Endothelial cell of umbilical vein (primary cell): ENCODE data around the gene TPM4. TPM values are rescaled to one million over a fixed set of nuclear protein-coding genes. Genes with fewer than 3 reads are reported as not detected.

Source experiments
- BruUV-seq: library from RNA; stranded (reverse); fragments of 400-500 nt; replicated peaks from 2 replicates; lab custom pipeline; 2021; lab: Mats Ljungman, UMichigan
- CTCF ChIA-PET: fragments of 300-600, 350-600 bp; sonication (Branson Sonifier 250); formaldehyde crosslinking; loops from one replicate; lab custom pipeline; 2021; ENCODE audit warnings: antibody characterized with exemption, inconsistent platforms; lab: Charles Lee
- POLR2A ChIA-PET: fragments of 300-600, 350-600 bp; sonication (Branson Sonifier 250); formaldehyde crosslinking; loops from one replicate; lab custom pipeline; 2021; ENCODE audit warnings: antibody characterized with exemption, inconsistent platforms; lab: Charles Lee
- DNase-seq: peaks from one replicate; pipeline ENCODE4 v3.0.0-alpha.2; 2011; ENCODE audit warnings: low read depth, low spot score
- FAIRE-seq: peaks from 2 replicates; lab custom pipeline; 2011; peaks lifted over from hg19 to GRCh38; lab: Jason Lieb, UNC
- H2AFZ ChIP-seq: 2 replicates; pipeline ENCODE4 v1.6.0; 2012; ENCODE audit warnings: low read depth, low read length, control low read depth, inconsistent platforms
- H3K27ac ChIP-seq: 2 replicates; pipeline ENCODE4 v1.5.1; 2011; ENCODE audit warnings: low read depth, mild to moderate bottlenecking, control low read depth, low read length, moderate library complexity; ENCODE audit not compliant: insufficient read depth
- H3K27me3 ChIP-seq, 2 experiments: 2 replicates each; pipeline versions ENCODE4 v1.6.0 to v1.6.1; 2011; ENCODE audit warnings: low read length in 2 of 2, mixed read lengths in 1 of 2; ENCODE audit not compliant: control insufficient read depth in 2 of 2, insufficient read depth in 2 of 2
- H3K36me3 ChIP-seq, 2 experiments: 2 replicates in 1 of 2; 3 replicates in 1 of 2; pipeline ENCODE4 v1.5.1; 2011; ENCODE audit warnings: low read length in 2 of 2, mild to moderate bottlenecking in 1 of 2, moderate library complexity in 1 of 2; ENCODE audit not compliant: control insufficient read depth in 2 of 2, insufficient read depth in 2 of 2; ENCODE audit errors: extremely low read depth in 1 of 2
- H3K4me1 ChIP-seq: 3 replicates; pipeline ENCODE4 v1.5.1; 2011; ENCODE audit warnings: mild to moderate bottlenecking, low read length; ENCODE audit not compliant: control insufficient read depth, insufficient read depth; ENCODE audit errors: extremely low read depth
- H3K4me2 ChIP-seq: 2 replicates; pipeline ENCODE4 v1.6.1; 2011; ENCODE audit warnings: low read length, control low read depth, mixed read lengths; ENCODE audit not compliant: insufficient read depth
- H3K4me3 ChIP-seq, 3 experiments: fragments of 200-600 bp in 1 of 3; sonication (generic), shearing (Covaris generic) in 1 of 3; replicated peaks in 1 of 3; 2 replicates each; pipeline ENCODE4 v1.5.1; 2011 to 2016; ENCODE audit warnings: control low read depth in 3 of 3, low read length in 3 of 3, mild to moderate bottlenecking in 2 of 3, inconsistent platforms in 1 of 3, low read depth in 1 of 3, moderate library complexity in 1 of 3; ENCODE audit not compliant: insufficient read depth in 1 of 3
- H3K79me2 ChIP-seq: 2 replicates; pipeline ENCODE4 v1.6.0; 2012; ENCODE audit warnings: low read length, inconsistent platforms; ENCODE audit not compliant: control insufficient read depth, insufficient read depth
- H3K9ac ChIP-seq: replicated peaks from 2 replicates; pipeline ENCODE3; 2011; ENCODE audit warnings: low read length, control low read depth; ENCODE audit not compliant: insufficient read depth; ENCODE audit errors: extremely low read depth
- H3K9me1 ChIP-seq: replicated peaks from 3 replicates; pipeline ENCODE4 v1.6.0; 2011; ENCODE audit warnings: mild to moderate bottlenecking, low read length; ENCODE audit not compliant: control insufficient read depth, insufficient read depth; ENCODE audit errors: extremely low read depth
- H3K9me3 ChIP-seq: replicated peaks from 2 replicates; pipeline ENCODE4 v1.5.1; 2012; ENCODE audit warnings: low read length, inconsistent platforms; ENCODE audit not compliant: control insufficient read depth, insufficient read depth
- H4K20me1 ChIP-seq: replicated peaks from 2 replicates; pipeline ENCODE3; 2011; ENCODE audit warnings: mild to moderate bottlenecking, low read length; ENCODE audit not compliant: control insufficient read depth, insufficient read depth; ENCODE audit errors: extremely low read depth
- EZH2 ChIP-seq: IDR thresholded peaks from 2 replicates; pipeline ENCODE4 v1.6.1; 2012; ENCODE audit warnings: borderline replicate concordance, low read depth, mild to moderate bottlenecking, moderate library complexity, low read length, inconsistent platforms; ENCODE audit not compliant: severe bottlenecking
- FOS ChIP-seq: IDR thresholded peaks from 2 replicates; pipeline ENCODE4 v1.6.1; 2011; ENCODE audit warnings: mild to moderate bottlenecking, low read length, moderate library complexity, borderline replicate concordance; ENCODE audit not compliant: insufficient read depth
- GATA2 ChIP-seq: IDR thresholded peaks from 2 replicates; pipeline ENCODE4 v1.7.0; 2011; ENCODE audit warnings: low read depth, mild to moderate bottlenecking, moderate library complexity, mixed read lengths, low read length; ENCODE audit not compliant: insufficient read length, insufficient read depth
- JUN ChIP-seq: IDR thresholded peaks from 2 replicates; pipeline ENCODE4 v1.6.1; 2011; ENCODE audit warnings: borderline replicate concordance, low read depth; ENCODE audit not compliant: insufficient read length, insufficient read depth
- MYC ChIP-seq: IDR thresholded peaks from one replicate; pipeline ENCODE4 v1.6.1; 2011; ENCODE audit warnings: mild to moderate bottlenecking, low read depth, low read length
- POLR2A ChIP-seq: IDR thresholded peaks from 2 replicates; pipeline ENCODE4 v1.6.1; 2012; ENCODE audit warnings: low read depth, mild to moderate bottlenecking, control low read depth, low read length
- POLR2AphosphoS5 ChIP-seq: IDR thresholded peaks from 2 replicates; pipeline ENCODE4 v1.6.1; 2012; ENCODE audit warnings: low read depth, mild to moderate bottlenecking, control low read depth, low read length, moderate library complexity; ENCODE audit not compliant: insufficient read depth
- dilution Hi-C: fragments of 300-500 bp; cut with MboI; formaldehyde crosslinking; loops from one replicate; pipeline ENCODE4 v1.15.0; 2019; ENCODE audit warnings: low sequenced_read_pairs; ENCODE audit not compliant: extremely low pct_ligation_motif_present
- intact Hi-C: fragments of 100-400 bp; cut with micrococcal nuclease; formaldehyde crosslinking; loops from one replicate; pipeline ENCODE4 v1.10.0; 2022
- polyA plus RNA-seq, 4 experiments: library from polyadenylated mRNA; depleted of rRNA in 3 of 4; stranded (reverse) in 3 of 4; unstranded in 1 of 4; fragments of >200 nt; gene quantifications; 2 replicates each; pipeline versions ENCODE4 v1.2.1 to v1.2.3, GENCODE V29; 2011 to 2012; ENCODE audit warnings: missing spikeins in 1 of 4
- total RNA-seq: library from RNA; stranded (reverse); gene quantifications from 2 replicates; pipeline ENCODE4 v1.2.3, GENCODE V29; 2021
- TF ChIP-seq, protein P1 (sequence below), 2 donors: IDR thresholded peaks; 1 replicate in 1 of 2; 2 replicates in 1 of 2; pipeline ENCODE4 v1.5.1; 2011; ENCODE audit warnings: low read length in 2 of 2, mild to moderate bottlenecking in 2 of 2, moderate library complexity in 2 of 2, control low read depth in 1 of 2, inconsistent platforms in 1 of 2, low read depth in 1 of 2; ENCODE audit not compliant: insufficient read depth in 1 of 2; ENCODE audit errors: extremely low read depth in 1 of 2
- TF ChIP-seq, protein P2 (sequence below): IDR thresholded peaks from 2 replicates; pipeline ENCODE4 v1.6.1; 2011; ENCODE audit not compliant: insufficient read depth, insufficient read length

The TPM4 gene
- total and polyA plus RNA-seq, 2 donors (not counting 3 experiments of a cell fraction or from before 2014, with no cell fraction given) = 430 to 924 TPM

DNA sequence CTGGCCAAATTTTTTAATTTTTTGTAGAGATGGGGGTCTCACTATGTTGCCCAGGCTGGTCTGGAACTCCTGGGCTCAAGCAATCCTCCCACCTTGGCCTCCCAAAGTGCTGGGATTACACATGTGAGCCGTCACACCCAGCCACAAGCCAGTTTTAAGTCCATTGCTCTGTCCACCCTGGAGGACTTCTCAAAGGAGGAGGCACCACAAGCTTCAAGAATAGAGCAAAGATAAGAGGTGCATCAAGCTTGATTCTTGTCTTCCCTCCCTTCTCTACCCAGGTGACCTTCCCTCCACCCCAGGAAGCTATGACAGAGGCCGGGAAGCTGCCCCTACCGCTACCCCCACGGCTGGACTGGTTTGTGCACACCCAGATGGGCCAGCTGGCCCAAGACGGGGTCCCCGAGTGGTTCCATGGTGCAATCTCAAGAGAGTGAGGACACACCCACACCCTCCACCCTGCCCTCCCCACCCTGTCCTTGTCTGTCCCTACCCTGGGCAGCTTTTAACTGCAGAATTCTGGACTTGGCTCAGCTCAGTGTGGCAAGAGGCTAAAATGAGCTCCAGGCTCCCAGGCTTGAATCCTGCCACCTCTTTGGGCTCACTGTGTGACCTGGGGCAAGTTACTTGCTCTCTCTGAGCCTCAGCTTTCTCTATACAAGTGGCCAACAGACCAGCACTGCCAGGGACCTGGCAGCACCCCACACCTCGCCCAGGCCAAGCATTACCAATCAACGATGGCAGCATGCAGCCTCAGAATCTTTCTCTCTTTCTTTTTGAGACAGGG is 72.3 kb downstream of the TPM4 start:
- intact Hi-C loops = no loop called here
- POLR2A ChIA-PET = no interaction called here
- BruUV-seq = no TSS peak

More for the DNA sequence above, 72.3 kb downstream of the TPM4 start:
- Histone ChIP-seq H3K36me3 (no peaks in the 10 kb centered on the region), H4K20me1 (no peaks in the 10 kb centered on the region), H3K4me1 (no peaks in the 10 kb centered on the region), H3K27me3 (peaks cover 0 to 2% of the 10 kb centered on the region in 2 experiments), H3K9ac (no peak overlapping the region), H3K9me3 (no peaks in the 10 kb centered on the region), H3K27ac (no peak overlapping the region), H3K9me1 (no peaks in the 10 kb centered on the region), H3K4me2 (no peak overlapping the region), H2AFZ (no peak overlapping the region), H3K79me2 (no peaks in the 10 kb centered on the region), H3K4me3 (no peak overlapping the region)
- no peak for FAIRE-seq
- CTCF ChIA-PET = no interaction called here
- dilution Hi-C loops = no loop called here
- no peak for DNase-seq
- TF ChIP-seq EZH2 (no peak), FOS (no peak), MYC (no peak), JUN (no peak), POLR2AphosphoS5 (no peak), GATA2 (no peak), POLR2A (no peak)
- TF ChIP-seq, protein P1, sequence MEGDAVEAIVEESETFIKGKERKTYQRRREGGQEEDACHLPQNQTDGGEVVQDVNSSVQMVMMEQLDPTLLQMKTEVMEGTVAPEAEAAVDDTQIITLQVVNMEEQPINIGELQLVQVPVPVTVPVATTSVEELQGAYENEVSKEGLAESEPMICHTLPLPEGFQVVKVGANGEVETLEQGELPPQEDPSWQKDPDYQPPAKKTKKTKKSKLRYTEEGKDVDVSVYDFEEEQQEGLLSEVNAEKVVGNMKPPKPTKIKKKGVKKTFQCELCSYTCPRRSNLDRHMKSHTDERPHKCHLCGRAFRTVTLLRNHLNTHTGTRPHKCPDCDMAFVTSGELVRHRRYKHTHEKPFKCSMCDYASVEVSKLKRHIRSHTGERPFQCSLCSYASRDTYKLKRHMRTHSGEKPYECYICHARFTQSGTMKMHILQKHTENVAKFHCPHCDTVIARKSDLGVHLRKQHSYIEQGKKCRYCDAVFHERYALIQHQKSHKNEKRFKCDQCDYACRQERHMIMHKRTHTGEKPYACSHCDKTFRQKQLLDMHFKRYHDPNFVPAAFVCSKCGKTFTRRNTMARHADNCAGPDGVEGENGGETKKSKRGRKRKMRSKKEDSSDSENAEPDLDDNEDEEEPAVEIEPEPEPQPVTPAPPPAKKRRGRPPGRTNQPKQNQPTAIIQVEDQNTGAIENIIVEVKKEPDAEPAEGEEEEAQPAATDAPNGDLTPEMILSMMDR (IDR thresholded peaks at IDR 0.05; ENCODE audit: extremely low read depth in 1 of 2, insufficient read depth in 1 of 2, low read depth in 1 of 2, low read length in 2 of 2) = no peak
- TF ChIP-seq, protein P2, sequence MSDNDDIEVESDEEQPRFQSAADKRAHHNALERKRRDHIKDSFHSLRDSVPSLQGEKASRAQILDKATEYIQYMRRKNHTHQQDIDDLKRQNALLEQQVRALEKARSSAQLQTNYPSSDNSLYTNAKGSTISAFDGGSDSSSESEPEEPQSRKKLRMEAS = no peak

Other genes with a start within 250 kb of the TPM4 start
- not detected in 2 replicates for gene CYP4F2, start 178.4 kb upstream of the TPM4 start, total RNA-seq
- not detected in 2 replicates for gene CYP4F2, start 178.4 kb upstream of the TPM4 start, polyA plus RNA-seq
- not detected in 2 replicates for gene CYP4F11, start 142.0 kb upstream of the TPM4 start, total RNA-seq
- gene CYP4F11, start 142.0 kb upstream of the TPM4 start, polyA plus RNA-seq = not detected in 2 replicates
- gene OR10H4, start 127.5 kb upstream of the TPM4 start, total RNA-seq = not detected in 2 replicates
- not detected in 2 replicates for gene OR10H4, start 127.5 kb upstream of the TPM4 start, polyA plus RNA-seq
- gene RAB8A, start 35.4 kb downstream of the TPM4 start, total RNA-seq = 98.9 and 107 TPM in 2 replicates
- 62.1 and 81.5 TPM in 2 replicates for gene RAB8A, start 35.4 kb downstream of the TPM4 start, polyA plus RNA-seq
- gene HSH2D, start 67.2 kb downstream of the TPM4 start, total RNA-seq = not detected in 2 replicates
- not detected in 2 replicates for gene HSH2D, start 67.2 kb downstream of the TPM4 start, polyA plus RNA-seq
- not detected in 2 replicates for gene CIB3, start 97.0 kb downstream of the TPM4 start, total RNA-seq
- gene CIB3, start 97.0 kb downstream of the TPM4 start, polyA plus RNA-seq = not detected in 2 replicates
- 76.3 and 82.8 TPM in 2 replicates for gene FAM32A, start 108.9 kb downstream of the TPM4 start, total RNA-seq
- 107 and 130 TPM in 2 replicates for gene FAM32A, start 108.9 kb downstream of the TPM4 start, polyA plus RNA-seq
- gene AP1M1, start 121.4 kb downstream of the TPM4 start, total RNA-seq = 114 and 129 TPM in 2 replicates
- gene AP1M1, start 121.4 kb downstream of the TPM4 start, polyA plus RNA-seq = 99.3 and 110 TPM in 2 replicates
- 23.4 and 37.7 TPM in 2 replicates for gene KLF2, start 248.3 kb downstream of the TPM4 start, total RNA-seq
- gene KLF2, start 248.3 kb downstream of the TPM4 start, polyA plus RNA-seq = 30.3 and 30.6 TPM in 2 replicates